Memory B cell (primary cell): ENCODE measurements around the gene DENND2C.

Experiments used
- ATAC-seq: fragments of 150-1000 bp; cut with Tn5 transposase; 2 replicates; pipeline ENCODE4 v1.10.0; 2021; ENCODE audit warnings: low read depth, mild to moderate bottlenecking, moderate library complexity
- DNase-seq, 2 donors: peaks; one replicate each; pipeline ENCODE4 v3.0.0; 2022; ENCODE audit warnings: low spot score in 2 of 2
- H3K27ac Mint-ChIP-seq: one replicate; pipeline ENCODE4 v1.8.0; 2022; ENCODE audit warnings: mild to moderate bottlenecking, moderate library complexity, mixed read lengths
- H3K27me3 Mint-ChIP-seq: one replicate; pipeline ENCODE4 v1.8.0; 2022; ENCODE audit warnings: mixed read lengths
- H3K36me3 Mint-ChIP-seq: one replicate; pipeline ENCODE4 v1.8.0; 2022; ENCODE audit warnings: mild to moderate bottlenecking, mixed read lengths
- H3K4me1 Mint-ChIP-seq: one replicate; pipeline ENCODE4 v1.8.0; 2022; ENCODE audit warnings: mixed read lengths
- H3K4me3 Mint-ChIP-seq: one replicate; pipeline ENCODE4 v1.8.0; 2022; ENCODE audit warnings: mild to moderate bottlenecking, moderate library complexity, mixed read lengths
- H3K9me3 Mint-ChIP-seq: one replicate; pipeline ENCODE4 v1.8.0; 2022; ENCODE audit warnings: mixed read lengths

Gene DENND2C

GRCh38 chr1:114669562-114670082 is at the start of gene DENND2C:
TSS of gene DENND2C (minus strand) at chr1:114670049. CDS start at chr1:114625984, 44,065 bp downstream.
- H3K4me3 Mint-ChIP-seq, result peak within 1 kb of the TSS; percentile 96
- H3K36me3 Mint-ChIP-seq, result no peaks in the 10 kb centered on the region
- H3K4me1 Mint-ChIP-seq, result peaks cover 5% of the 10 kb centered on the region
- H3K27ac Mint-ChIP-seq, result peak within 1 kb of the TSS; percentile 59
- DNase-seq (no peak), ATAC-seq (peak; percentile 61)
- H3K27me3 Mint-ChIP-seq, result peaks cover 7% of the 10 kb centered on the region
- no peaks in the 10 kb centered on the region for H3K9me3 Mint-ChIP-seq

GRCh38 chr1:114719424-114719787 is 49.6 kb upstream of the DENND2C start:
- H3K27me3 Mint-ChIP-seq, result no peaks in the 10 kb centered on the region
- no peaks in the 10 kb centered on the region for H3K9me3 Mint-ChIP-seq
- DNase-seq (no peak), ATAC-seq (no peak)
- H3K4me3 Mint-ChIP-seq, result no peak overlapping the region
- H3K27ac Mint-ChIP-seq, result peak overlapping the region; percentile 65
- peaks cover 35% of the 10 kb centered on the region for H3K36me3 Mint-ChIP-seq
- H3K4me1 Mint-ChIP-seq, result peaks cover 6% of the 10 kb centered on the region

- H3K4me3 Mint-ChIP-seq, result no peak overlapping the region
Observed at GRCh38 chr1:114718661-114719423, 49.0 kb upstream of the DENND2C start.

GRCh38 chr1:114716304-114717170 is 46.7 kb upstream of the DENND2C start, which contains the start of gene NRAS:
TSS of gene NRAS (minus strand) at chr1:114716771. CDS start at chr1:114716160, 611 bp downstream.
- peak within 1 kb of the TSS; percentile 100 for H3K27ac Mint-ChIP-seq
- no peaks in the 10 kb centered on the region for H3K9me3 Mint-ChIP-seq
- H3K4me3 Mint-ChIP-seq, result peak within 1 kb of the TSS; percentile 98
- ATAC-seq (peak; percentile 94), DNase-seq (peak; percentile 92 to 95)
- H3K4me1 Mint-ChIP-seq, result peaks cover 11% of the 10 kb centered on the region
- H3K27me3 Mint-ChIP-seq, result no peaks in the 10 kb centered on the region
- peaks cover 30% of the 10 kb centered on the region for H3K36me3 Mint-ChIP-seq

More at GRCh38 chr1:114718661-114719423, 49.0 kb upstream of the DENND2C start:
- H3K27me3 Mint-ChIP-seq, result no peaks in the 10 kb centered on the region
- no peaks in the 10 kb centered on the region for H3K9me3 Mint-ChIP-seq
- peak overlapping the region; percentile 65 for H3K27ac Mint-ChIP-seq
- peaks cover 6% of the 10 kb centered on the region for H3K4me1 Mint-ChIP-seq
- ATAC-seq (no peak), DNase-seq (no peak)
- peaks cover 33% of the 10 kb centered on the region for H3K36me3 Mint-ChIP-seq

DNA sequence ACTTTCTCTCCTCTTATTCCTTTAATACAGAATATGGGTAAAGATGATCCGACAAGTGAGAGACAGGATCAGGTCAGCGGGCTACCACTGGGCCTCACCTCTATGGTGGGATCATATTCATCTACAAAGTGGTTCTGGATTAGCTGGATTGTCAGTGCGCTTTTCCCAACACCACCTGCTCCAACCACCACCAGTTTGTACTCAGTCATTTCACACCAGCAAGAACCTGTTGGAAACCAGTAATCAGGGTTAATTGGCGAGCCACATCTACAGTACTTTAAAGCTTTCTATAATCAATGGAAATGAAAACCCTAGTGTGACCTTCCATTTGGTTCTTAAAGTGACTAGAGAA is 46.1 kb upstream of the DENND2C start:
- Mint-ChIP-seq H3K4me1 (peaks cover 11% of the 10 kb centered on the region), H3K27me3 (no peaks in the 10 kb centered on the region), H3K9me3 (no peaks in the 10 kb centered on the region), H3K27ac (peak overlapping the region; percentile 100), H3K36me3 (peaks cover 29% of the 10 kb centered on the region), H3K4me3 (peak overlapping the region; percentile 98)
- ATAC-seq, result no peak
- DNase-seq, result no peak

GRCh38 chr1:114712977-114713376 is 43.1 kb upstream of the DENND2C start:
- no peak overlapping the region for H3K4me3 Mint-ChIP-seq
- DNase-seq, result no peak
- peaks cover 14% of the 10 kb centered on the region for H3K36me3 Mint-ChIP-seq
- ATAC-seq, result no peak
- H3K4me1 Mint-ChIP-seq, result peaks cover 11% of the 10 kb centered on the region
- no peaks in the 10 kb centered on the region for H3K27me3 Mint-ChIP-seq
- H3K9me3 Mint-ChIP-seq, result no peaks in the 10 kb centered on the region
- H3K27ac Mint-ChIP-seq, result no peak overlapping the region

- DNase-seq (no peak), ATAC-seq (no peak)
- peaks cover 18% of the 10 kb centered on the region for H3K36me3 Mint-ChIP-seq
- H3K27me3 Mint-ChIP-seq, result no peaks in the 10 kb centered on the region
- H3K27ac Mint-ChIP-seq, result no peak overlapping the region
- H3K4me1 Mint-ChIP-seq, result peaks cover 5% of the 10 kb centered on the region
- H3K9me3 Mint-ChIP-seq, result no peaks in the 10 kb centered on the region
- no peak overlapping the region for H3K4me3 Mint-ChIP-seq
Observed at GRCh38 chr1:114710360-114710759, 40.5 kb upstream of the DENND2C start.

DNA sequence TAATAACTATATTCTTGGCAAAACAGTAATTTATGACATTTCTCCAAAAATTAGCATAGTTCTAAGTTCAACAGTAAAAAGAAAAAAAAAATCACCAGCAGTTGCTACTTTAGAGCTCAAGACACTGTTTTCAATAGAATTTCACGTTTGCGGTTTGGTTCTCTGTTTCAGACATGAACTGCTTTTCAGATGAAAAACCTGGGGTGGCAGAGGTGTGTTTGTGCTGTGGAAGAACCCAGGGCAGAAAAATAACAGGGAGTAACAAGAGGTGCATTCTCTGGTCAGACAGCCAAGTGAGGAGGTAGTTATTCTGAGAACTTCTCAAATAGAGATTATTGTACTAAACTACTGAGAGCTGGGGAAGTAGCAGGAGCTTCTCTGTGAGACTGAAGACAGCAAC is 37.8 kb upstream of the DENND2C start:
- H3K9me3 Mint-ChIP-seq, result no peaks in the 10 kb centered on the region

GRCh38 chr1:114703242-114703641 is 33.4 kb upstream of the DENND2C start:
- Mint-ChIP-seq H3K36me3 (peaks cover 4% of the 10 kb centered on the region), H3K27me3 (peaks cover 4% of the 10 kb centered on the region), H3K9me3 (no peaks in the 10 kb centered on the region), H3K4me1 (no peaks in the 10 kb centered on the region), H3K27ac (no peak overlapping the region), H3K4me3 (no peak overlapping the region)
- DNase-seq, result no peak
- no peak for ATAC-seq

More for the DNA sequence above, 37.8 kb upstream of the DENND2C start:
- Mint-ChIP-seq H3K4me1 (no peaks in the 10 kb centered on the region), H3K36me3 (peaks cover 11% of the 10 kb centered on the region), H3K27ac (no peak overlapping the region), H3K4me3 (no peak overlapping the region), H3K27me3 (no peaks in the 10 kb centered on the region)
- DNase-seq (no peak), ATAC-seq (no peak)

GRCh38 chr1:114702737-114703136 is 32.9 kb upstream of the DENND2C start:
- DNase-seq (no peak), ATAC-seq (no peak)
- peaks cover 3% of the 10 kb centered on the region for H3K36me3 Mint-ChIP-seq
- no peak overlapping the region for H3K27ac Mint-ChIP-seq
- no peaks in the 10 kb centered on the region for H3K4me1 Mint-ChIP-seq
- H3K4me3 Mint-ChIP-seq, result no peak overlapping the region
- peaks cover 4% of the 10 kb centered on the region for H3K27me3 Mint-ChIP-seq
- H3K9me3 Mint-ChIP-seq, result no peaks in the 10 kb centered on the region

DNA sequence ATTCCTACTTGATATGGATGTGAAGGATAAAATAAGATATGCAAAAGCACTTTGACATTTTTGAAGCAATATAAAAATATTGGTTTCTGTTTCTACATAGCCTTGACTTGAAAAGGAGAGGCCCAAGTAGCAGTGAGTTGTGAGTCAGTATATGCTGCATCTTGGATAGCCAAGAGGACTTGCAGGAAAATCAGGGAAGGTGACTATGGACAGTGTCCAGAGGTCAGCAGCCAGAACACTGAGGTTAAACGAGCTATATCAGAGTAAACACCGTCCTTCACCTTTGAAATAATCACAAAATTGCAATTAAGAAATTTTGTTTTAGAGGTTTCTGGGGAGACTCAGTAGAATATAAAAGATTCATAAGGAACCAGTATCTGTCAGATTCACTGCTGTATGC is 32.1 kb upstream of the DENND2C start:
- Mint-ChIP-seq H3K4me1 (no peaks in the 10 kb centered on the region), H3K27me3 (peaks cover 4% of the 10 kb centered on the region), H3K27ac (no peak overlapping the region), H3K4me3 (no peak overlapping the region), H3K9me3 (no peaks in the 10 kb centered on the region), H3K36me3 (no peaks in the 10 kb centered on the region)
- ATAC-seq, result no peak
- no peak for DNase-seq

DNA sequence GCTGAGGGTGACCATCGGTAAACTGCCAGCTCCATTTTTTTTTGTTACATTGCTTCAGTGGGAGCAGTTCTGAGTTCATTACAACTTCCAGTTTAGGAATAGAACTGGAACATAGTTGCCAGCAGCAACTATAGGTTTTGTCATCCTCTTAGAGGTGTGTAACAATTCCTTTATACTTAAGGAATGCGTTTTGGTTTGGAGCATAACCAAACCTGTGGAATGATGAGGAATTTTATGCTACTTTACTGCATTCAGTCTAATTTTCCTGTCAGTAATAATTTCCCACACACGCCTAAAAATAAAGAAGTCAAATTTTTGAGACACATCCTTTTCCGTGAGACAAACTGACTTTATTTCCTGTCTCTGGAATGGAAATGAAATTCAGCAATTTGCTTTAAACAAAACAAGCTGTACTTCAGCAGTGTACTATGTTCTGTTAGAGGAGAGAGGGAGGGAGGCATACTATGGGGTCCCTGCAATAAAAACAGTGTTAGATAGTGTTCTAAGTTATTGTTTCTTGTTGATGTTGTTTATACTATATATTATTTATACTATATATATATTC is 30.3 kb upstream of the DENND2C start:
- ATAC-seq, result no peak
- no peak for DNase-seq
- H3K27ac Mint-ChIP-seq, result no peak overlapping the region
- peaks cover 4% of the 10 kb centered on the region for H3K27me3 Mint-ChIP-seq
- H3K36me3 Mint-ChIP-seq, result no peaks in the 10 kb centered on the region
- H3K4me1 Mint-ChIP-seq, result no peaks in the 10 kb centered on the region
- no peak overlapping the region for H3K4me3 Mint-ChIP-seq
- H3K9me3 Mint-ChIP-seq, result no peaks in the 10 kb centered on the region

- H3K36me3 Mint-ChIP-seq, result no peaks in the 10 kb centered on the region
- no peaks in the 10 kb centered on the region for H3K4me1 Mint-ChIP-seq
- H3K27me3 Mint-ChIP-seq, result peaks cover 4% of the 10 kb centered on the region
- no peak for DNase-seq
- no peaks in the 10 kb centered on the region for H3K9me3 Mint-ChIP-seq
- no peak overlapping the region for H3K27ac Mint-ChIP-seq
- no peak for ATAC-seq
- H3K4me3 Mint-ChIP-seq, result no peak overlapping the region
Observed at GRCh38 chr1:114696810-114697209, 27.0 kb upstream of the DENND2C start.
